GM19025 (cell line): Measurements from ENCODE around the gene KRTAP12-1.
"Not testable (repeated sequence)": the region's sequence is repeated elsewhere in the genome, so short reads cannot be mapped to it uniquely, and the experiment has no call there.

Source experiments
- ATAC-seq: cut with Tn5 transposase; IDR thresholded peaks from one replicate; pipeline ENCODE4 v1.9.1; 2021; ENCODE audit warnings: mild to moderate bottlenecking, low read depth, moderate library complexity; ENCODE audit not compliant: unreplicated experiment

Gene KRTAP12-1

DNA sequence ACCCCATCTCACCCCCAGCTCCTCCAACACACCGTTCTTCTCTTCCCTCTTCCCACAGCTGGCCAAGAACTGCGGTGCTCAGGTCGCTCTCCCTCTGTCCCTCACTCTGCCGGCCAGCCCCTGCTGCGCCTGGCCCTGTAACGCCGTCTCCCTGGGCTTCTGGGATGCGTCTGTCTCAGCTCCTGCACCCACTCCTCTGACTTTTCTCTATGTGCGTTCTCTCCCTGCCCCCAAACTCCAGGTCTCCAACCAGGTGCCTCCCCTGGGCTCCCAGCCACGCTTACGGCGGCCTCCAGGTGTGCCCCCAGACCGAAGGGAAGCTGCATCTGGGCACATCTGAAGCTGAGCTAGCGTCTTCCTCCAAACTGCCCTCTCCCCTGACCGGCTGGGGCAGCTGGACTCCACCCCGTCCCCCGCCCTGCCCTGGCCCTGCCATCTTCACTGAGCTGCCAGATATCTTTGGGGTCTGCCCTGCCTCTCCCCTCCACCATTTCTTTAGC lies 17.6 kb upstream of the KRTAP12-1 start:
- no peak for ATAC-seq

DNA sequence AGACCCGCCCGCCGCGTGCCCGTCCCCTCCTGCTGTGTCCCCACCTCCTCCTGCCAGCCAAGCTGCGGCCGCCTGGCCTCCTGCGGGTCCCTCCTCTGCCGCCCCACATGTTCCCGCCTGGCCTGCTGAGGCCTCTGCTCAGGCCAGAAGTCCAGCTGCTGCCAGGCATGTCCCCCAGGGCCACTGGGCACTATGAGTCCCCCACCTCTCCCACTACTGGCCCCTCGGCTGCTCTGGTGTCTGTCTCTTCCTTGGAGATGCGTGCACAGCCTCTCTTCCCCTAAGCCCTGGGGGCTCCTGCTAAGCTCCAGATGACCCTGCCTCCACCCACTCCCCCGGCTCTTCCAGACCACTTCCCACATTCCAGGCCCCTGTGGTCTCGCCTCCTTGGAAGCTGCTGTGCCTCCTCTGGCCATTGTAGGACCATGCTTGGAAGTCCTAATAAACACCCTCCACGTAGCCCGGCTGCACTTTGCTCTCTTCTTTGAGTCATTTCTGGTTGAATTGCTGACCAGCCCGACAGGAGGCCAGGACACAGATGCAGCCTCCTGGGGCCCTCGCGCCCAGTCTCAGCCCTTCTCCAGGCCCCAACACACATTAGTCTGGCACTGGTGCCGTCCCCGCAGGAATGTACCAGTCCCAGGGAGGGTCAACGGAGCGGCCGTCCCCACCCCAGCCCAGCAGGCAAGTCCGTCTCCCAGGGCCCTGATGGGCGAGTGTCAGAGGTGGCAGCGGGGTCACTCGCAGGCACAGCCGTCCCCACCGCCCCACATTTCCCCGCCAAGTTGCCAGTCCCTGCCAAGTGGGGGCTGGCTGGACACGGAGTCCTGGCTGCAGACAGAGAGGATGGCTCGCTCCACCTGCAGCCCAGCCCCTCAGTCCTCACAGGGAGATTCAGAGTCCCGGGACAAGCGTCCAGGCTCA lies 16.1 kb upstream of the KRTAP12-1 start:
- ATAC-seq, result no peak

DNA sequence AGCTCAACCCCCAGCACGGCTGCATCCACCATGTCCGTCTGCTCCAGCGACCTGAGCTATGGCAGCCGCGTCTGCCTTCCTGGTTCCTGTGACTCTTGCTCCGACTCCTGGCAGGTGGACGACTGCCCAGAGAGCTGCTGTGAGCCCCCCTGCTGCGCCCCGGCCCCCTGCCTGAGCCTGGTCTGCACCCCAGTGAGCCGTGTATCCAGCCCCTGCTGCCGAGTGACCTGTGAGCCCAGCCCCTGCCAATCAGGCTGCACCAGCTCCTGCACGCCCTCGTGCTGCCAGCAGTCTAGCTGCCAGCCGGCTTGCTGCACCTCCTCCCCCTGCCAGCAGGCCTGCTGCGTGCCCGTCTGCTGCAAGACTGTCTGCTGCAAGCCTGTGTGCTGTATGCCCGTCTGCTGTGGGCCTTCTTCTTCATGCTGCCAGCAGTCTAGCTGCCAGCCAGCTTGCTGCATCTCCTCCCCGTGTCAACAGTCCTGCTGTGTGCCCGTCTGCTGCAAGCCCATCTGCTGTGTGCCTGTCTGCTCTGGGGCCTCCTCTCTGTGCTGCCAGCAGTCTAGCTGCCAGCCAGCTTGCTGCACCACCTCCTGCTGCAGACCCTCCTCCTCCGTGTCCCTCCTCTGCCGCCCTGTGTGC lies 15.3 kb upstream of the KRTAP12-1 start, which contains the start of gene KRTAP10-12:
Gene KRTAP10-12, plus strand, starts transcription at position 1 of the 639 bp plus-strand sequence. Its CDS starts 30 bp downstream, at position 31.
- not testable (repeated sequence) for ATAC-seq

DNA sequence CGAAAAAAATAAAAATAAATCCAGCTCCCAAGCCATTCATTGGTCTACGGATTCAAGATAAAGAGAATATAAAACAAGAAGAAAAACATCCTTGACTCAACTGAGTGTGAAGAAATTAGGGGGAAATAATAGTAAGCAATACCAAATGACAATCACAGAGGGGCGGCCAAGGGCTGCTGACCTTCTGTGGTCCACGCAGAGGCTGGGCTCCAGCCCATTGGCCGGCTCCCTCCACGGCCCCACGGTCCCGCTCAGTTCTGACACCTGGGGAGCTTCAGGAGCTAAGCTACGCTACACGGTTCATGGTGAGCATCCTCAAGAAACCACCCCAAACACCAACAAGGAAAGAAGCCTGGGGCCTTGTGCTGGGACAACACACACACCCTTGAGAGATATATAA lies 14.6 kb upstream of the KRTAP12-1 start:
- ATAC-seq, result no peak

DNA sequence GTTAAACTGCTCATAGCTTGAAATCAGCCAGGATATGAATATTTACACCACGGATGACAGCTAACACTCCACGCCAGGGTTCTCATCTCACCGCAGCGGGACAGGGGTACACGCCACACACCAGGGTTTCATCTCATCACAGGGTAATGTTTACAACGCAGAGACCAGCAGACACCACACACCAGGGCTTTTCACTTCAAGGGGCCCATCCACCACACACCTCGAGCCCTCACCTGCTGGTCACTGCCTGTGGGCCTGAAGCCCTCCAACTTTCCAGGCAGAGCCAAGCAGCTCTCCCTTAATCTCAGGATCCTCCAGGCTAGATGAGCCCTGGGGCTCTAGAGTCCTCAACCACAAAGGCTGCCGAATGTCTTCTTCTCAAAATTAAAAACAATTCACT lies 13.7 kb upstream of the KRTAP12-1 start:
- no peak for ATAC-seq

DNA sequence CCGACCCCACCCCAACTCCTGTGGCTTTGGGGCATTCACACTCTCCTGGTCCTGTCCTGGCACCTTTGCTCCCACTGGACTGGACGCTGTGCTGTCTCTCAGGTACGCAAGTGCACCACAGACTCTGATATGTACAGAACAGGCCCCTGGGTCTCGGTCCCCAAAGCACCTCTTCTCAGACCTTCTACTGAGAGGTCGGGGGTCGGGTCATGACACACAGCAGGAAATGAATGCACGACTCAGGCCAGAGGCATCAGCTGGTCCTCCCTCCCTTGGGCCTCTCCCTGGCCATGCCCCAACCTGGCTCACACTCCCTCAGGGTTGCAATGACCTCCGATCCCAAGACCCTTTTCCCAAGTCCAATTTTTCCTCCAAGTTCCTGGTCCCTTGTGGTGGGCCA lies 13.2 kb upstream of the KRTAP12-1 start:
- ATAC-seq, result no peak

DNA sequence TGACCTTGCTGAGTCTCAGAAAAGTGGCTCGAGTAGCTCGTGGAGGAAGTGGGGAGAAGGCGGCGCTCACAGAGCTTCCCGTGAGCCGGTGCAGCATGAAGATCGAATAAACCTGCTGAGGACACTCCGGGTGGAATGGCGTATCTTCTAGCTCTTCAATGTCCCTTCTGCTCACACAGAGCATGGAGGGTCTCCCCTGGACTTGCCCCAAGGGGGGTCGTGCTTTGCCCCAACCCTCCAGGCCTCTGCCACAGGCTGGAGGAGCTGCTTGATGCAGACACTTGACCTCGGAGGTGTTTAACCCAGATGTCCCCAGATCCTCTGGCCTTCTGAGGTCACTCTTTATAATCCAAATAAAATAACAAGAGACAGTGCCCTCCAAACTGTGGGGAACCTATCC lies 12.8 kb upstream of the KRTAP12-1 start:
- no peak for ATAC-seq

DNA sequence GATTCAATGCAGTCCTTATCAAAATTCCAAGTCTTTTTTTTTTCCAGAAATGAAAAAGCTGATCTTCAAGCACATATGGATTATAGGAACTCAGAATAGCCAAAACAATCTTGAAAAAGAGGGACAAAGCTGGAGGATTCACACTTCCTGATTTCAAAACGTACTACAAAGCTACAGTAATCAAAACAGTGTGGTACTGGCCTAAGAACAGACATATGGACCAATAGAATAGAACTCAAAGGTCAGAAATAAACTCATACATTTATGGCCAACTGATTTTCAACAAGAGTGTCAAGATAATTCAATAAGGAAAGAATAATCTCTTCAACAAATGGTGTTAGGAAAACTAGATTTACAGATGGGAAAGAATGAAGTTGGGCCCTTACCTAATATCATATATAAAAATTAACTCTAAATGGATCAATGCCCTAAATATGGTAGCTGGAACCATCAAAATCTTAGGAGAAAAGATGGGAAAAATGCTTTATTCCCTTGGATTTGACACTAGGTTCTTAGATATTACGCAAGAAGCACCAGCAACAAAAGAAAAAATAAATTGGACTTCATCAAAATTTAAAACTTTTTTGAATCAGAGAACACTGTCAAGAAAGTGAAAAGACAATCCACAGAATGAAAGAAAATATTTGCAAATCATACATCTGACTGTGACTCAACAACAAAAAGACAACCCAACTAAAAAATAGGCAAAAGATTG lies 11.0 kb upstream of the KRTAP12-1 start:
- no peak for ATAC-seq

DNA sequence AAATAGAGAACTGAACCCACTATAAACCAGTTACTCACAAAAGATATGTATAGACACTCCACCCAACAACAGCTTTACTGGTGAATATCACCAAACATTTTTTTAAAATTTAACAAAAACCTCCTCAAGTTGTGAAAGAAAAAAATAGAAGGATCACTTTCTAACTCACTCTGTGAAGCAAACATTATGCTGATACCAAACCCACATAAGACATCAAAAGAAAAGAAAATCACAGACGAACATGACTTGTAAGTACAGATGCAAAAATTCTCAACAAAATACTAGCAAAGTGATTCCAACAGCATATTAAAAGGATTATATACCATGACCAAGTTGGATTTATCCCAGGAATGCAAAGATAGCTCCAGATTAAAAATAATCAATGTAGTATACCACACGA lies 9.7 kb upstream of the KRTAP12-1 start:
- no peak for ATAC-seq

DNA sequence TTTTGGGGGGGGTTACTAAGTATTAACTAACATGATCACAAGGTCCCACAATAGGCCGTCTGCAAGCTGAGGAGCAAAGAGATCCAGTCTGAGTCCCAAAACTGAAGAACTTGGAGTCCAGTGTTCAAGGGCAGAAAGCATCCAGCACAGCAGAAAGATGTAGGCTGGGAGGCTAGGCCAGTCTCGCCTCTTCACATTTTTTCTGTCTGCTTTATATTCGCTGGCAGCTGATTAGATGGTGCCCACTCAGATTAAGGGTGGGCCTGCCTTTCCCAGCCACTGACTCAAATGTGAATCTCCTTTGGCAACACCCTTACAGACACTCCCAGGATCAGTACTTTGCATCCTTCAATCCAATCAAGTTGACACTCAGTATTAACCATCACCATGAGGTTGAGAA lies 7.8 kb upstream of the KRTAP12-1 start:
- not testable (repeated sequence) for ATAC-seq

DNA sequence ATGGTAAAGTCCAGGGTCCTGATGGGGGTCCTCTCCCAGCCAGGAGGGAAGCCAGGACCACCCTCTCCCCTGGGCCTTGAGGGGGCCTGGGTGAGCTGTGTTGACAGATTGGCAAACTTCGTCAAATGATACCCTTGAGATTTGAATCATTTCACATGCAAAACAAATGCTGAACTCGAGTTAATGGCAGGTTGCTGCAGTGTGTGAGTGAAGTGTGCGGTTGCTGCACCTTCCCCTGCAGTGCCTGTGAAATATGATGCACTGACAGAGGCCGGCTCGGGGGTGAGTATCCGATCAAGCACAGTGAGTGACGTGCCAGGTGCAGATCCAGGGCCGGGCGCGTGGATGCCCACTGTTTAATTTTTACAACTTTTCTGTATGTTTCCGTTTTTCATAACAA lies 5.7 kb upstream of the KRTAP12-1 start:
- ATAC-seq, result no peak

DNA sequence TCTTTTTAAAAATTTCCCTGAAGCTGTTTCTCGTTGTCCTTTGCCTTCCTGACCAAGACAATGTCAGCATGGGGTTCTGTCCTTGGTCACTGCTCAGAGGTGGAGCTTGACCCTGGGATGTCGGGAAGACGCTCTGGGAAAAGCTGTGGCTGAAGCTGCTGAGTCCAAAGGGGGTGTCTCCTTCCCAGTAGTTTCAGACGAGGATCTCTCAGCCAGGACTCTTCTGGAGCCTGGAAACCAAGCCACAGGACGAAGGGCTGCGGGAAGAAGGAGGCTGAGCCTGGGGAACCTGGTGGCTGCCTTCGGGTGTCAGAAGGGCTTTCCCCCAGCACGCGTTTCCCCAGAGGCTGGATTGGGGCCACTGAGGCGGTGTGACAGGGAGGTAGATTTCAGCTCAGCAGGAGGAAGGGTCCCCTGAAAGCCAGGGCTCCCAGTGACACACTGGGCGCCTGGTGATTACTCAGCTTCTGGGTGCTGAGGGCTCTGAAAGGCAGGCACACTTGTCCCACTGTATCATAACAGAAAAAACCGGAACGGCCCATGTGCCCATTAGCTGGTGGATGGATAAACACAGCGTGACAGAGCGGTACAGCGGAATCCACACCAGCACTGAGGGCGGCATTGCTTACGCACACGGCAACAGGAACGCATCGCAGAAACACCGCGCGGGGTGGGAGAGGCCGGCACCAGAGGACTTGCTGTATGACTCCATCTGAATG lies 5.0 kb upstream of the KRTAP12-1 start:
- ATAC-seq, result no peak

DNA sequence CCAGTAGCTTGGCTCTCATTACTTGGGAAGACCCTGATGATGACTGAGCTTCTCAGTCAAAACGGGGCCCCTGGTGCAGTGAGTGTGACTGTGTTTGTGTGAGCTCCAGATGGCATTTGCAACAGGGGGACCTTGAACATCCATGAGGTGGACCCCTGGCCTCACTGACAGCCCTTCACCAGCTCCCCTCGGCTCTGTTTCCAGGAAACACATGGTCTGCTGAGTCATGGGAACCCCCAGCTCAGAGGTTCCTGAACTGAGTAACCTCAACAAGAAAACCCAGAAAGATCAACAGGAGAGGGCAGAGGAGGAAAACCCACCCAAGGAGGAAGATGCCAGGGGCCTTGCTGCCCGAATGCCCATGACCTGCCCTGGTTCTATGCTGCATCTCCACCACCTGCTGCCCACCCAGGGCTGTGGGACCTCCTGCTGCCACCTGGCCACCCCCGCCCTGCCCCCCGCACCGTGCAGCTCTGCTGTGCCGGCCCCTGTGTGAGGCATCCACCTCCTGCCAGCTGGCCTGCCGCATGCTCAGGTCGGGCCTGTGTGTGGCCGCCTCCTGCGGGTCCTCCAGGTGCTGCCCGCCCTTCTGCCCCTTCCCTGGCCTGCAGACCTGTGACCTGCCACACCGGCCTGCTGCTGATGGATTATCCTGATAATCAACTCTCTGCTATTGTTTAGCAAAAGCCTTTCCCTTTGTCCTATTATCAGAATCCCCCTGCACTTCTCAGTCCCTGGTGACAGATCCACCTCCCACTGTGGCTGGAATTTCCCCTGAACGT lies 4.2 kb upstream of the KRTAP12-1 start:
- no peak for ATAC-seq

DNA sequence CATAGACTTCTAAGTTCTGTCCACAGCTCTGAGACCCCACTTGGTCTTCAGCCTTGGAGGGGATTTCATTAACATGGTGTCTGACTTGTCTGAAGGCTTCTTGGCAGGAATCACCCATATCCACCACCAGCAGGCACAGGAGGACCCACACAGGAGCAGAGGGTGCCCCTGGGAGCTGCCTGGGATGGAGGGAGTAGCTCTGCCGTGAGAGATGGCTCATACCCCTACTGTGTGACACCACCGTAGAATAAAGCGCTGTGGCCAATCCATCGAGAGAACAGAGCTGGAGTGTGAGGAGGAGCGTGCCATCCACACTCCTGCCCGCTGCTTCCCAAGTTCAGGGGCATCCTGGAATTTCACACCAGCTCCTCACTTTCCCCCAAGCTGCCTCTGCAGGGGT lies 3.1 kb upstream of the KRTAP12-1 start:
- not testable (repeated sequence) for ATAC-seq

DNA sequence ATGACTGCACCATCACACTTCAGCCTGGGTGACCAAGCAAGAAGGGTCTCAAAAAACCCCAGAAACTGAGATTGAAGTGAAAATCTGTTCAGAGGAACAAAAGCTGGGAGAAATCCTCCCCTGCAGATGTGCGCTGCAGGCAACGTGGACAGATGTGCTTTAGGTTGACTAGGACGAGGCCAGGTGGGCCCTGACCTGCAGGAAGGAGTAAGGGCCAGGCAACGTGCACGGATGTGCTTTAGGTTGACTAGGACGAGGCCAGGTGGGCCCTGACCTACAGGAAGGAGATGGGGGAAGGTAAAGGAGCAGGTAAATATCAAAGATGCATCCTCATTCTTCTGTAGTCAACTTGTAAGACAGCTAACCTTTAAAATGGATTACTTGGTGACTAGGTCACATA lies 2.5 kb upstream of the KRTAP12-1 start:
- ATAC-seq, result no peak

DNA sequence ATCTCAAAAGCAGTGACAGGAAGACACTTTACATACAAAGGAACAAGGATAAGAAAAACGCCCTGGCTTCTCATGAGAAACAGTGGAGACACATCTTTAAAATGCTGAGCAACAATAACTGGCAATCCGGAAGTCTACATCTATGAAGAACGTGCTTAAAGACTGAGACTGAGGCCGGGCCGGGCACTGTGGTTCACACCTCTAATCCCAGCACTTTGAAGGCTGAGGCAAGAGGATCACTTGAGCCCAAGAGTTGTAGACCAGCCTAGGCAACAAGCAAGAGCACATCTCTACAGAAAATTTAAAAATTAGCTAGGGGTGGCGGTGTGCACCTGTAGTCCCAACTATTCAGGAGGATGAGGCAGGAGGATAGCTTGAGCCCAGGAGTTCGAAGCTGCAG lies 2.1 kb upstream of the KRTAP12-1 start:
- ATAC-seq, result no peak

DNA sequence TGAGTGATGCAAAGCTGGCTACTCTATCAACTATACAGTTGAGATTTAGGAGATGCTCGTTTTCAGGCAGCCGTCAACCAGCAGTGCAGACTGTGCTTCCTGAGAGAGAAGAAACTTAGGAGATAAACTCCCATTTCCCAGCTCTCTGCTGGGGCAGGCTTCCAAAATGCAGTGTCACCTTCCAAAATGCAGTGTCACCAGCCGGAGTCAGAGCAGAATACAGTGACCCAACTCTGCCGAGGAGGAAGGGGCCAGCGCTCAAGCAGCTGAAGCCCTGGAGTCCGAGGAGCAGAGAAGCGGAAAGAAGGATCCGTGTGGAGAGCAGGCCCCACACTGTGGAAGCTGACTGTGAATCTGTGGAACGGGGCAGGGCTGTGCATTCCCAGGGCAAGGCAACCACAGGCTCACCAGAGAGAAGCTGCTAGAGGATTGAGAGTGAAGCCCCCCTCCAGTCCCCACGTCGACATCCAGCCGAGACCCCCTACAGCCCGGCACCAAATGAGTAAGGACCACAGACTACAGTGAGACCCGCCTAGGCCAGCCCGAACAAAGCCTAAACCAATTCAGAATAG lies 703 bp upstream of the KRTAP12-1 start:
- ATAC-seq, result no peak

DNA sequence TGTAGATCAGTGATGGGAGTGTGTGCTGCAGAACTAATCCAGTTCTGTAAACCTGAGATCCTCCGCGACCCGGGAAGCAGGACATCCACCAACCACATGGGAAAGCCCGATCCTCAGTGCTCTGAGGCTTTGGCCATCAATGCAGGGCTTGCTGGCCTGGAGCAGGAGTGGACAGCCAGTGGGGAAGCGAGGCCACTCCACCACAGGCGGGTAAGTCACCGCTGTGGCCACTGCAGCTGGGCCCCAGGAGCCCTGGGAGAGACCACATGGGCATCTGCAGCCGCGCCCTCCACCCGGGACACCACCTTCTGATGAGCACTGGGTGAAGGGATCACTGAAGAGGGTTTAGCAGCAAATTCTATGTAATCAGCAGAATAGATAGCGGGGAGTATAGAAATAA lies 811 bp downstream of the KRTAP12-1 start:
- ATAC-seq, result no peak

DNA sequence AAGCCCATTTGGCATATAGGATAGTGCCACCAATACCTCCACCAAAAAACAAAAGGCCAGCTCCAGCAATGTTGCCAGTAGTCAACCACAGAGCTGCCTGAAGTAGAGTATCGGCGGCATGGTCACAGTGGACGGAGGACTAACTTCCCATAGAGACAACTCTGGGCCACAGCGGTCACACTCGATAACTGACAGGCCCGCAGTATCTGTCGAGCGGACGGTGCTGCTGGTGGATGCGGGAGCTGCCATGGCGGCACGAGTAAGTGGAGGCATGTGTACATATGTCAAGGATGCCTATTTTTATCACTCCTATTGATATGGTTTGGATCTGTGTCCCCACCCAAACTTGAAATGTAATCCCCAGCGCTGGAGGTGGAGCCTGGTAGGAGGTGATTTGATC lies 4.1 kb downstream of the KRTAP12-1 start:
- ATAC-seq, result no peak
